GM21528 (cell line): ENCODE results near the gene PITPNM3.
"Not testable (repeated sequence)": the region's sequence is repeated elsewhere in the genome, so short reads cannot be mapped to it uniquely, and the experiment has no call there.

Source experiments
- ATAC-seq: cut with Tn5 transposase; IDR thresholded peaks from one replicate; pipeline ENCODE4 v1.9.1; 2021; ENCODE audit warnings: mild to moderate bottlenecking, moderate library complexity; ENCODE audit not compliant: unreplicated experiment, low FRiP score

PITPNM3 gene

DNA sequence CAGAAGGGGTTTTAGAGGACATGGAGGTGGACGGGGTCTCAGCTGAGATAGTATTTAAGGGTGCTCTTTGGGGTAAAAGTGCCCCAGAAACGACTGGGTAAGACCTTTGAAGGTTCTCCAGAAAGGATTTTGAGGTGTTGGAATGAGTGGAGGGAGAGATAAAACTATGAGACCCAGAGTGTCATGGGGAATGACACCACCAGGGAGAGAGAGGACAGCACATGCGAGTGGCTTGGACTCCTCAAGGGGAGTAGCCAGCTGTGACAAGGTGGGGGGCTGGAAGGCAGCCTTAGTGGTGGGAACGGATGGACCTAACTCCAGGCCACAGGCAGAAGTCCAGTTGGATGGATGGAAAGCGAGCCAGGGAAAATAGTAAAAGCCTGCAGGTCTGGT lies 19.2 kb upstream of the PITPNM3 start:
- no peak for ATAC-seq

DNA sequence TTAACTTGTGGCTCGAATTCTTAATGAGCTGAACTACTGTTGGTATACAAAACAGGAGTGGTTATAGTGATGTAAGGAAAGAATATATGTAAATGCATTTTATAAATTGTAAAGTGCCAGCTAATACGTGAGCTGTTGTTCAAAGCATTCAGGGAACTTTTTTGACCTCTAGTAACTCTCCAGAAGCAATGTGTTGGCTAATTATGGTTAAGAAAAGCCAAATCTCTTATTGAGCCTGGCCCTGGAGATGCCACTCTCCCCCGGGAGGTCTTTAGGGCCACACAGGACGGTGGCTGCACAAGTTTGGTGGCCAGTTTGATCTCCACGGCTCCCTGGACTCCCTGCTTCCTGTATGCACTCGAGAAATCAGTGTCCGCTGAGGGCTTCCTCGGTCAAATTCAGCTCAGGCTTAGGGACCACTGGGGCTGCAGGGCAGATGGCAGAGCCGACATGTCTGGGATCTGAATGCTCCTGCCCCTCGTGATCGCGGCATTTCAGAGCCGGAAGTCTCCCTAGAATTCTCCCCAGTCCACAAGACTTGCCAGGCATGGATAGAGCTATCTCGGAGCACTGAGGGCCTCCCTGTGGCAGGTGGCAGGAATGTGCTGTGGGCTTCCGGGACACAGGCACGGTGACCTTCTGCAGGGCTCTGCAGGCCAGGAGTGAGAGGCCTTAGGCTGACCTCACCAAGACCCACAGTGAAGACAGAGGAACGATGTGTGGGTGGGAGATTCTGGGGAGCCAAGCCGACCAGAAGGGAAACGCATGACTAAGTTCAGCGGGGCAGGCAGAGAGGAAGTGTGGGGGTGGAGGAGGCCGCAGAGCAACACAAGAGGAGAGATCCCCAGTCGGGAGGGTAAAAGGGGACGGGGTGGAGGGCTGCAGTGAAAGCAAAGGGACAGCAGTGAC lies 18.6 kb upstream of the PITPNM3 start:
- no peak for ATAC-seq

DNA sequence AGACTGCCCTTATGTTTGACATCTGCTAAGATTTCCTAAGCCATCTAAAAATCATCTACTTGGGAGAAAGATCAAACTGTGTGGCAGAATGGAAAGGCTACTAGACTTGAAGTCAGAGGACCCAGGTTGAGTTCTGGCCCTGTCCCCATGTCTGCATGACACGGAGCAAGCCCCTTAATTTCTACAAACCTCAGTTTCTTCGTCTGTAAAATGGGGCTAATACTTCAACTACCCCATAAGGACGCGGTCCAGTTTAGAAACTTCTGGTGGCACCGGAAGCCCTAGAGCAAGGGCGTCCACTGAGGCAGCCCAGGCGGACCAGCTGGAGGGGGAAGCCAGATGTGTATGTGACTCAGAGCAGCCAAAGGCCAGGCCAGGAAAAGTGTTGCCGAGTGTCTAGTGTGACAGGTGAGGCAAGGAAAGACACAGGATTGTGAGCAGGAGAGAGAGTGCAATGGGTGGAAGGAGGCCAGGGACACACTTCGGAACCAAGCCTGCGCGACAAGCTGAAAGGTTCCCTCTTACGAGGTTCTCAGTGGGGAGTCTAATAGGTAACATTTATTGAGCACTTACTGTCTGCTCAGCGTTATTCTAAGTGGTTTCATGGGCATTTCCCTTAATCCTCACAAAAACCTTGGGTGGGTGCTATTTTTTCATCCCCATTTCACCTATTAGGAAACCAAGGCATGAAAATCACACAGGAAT lies 17.8 kb upstream of the PITPNM3 start:
- no peak for ATAC-seq

DNA sequence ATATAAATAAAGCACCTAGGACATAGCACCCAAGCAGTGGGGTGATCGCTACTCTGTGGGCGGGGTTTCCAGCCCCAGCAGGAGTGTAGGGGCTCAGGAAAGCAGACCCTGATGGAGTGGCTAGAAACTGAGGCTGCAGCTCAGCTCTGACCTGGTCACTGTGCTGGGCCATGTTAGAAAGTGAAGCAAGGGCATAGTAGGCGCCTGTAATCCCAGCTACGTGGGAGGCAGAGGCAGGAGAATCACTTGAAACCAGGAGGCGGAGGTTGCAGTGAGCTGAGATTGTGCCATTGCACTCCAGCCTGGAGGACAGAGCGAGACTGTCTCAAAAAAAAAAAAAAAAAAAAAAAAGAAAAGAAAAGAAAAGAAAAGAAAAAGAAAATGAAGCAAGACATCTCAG lies 17.1 kb upstream of the PITPNM3 start:
- not testable (repeated sequence) for ATAC-seq

DNA sequence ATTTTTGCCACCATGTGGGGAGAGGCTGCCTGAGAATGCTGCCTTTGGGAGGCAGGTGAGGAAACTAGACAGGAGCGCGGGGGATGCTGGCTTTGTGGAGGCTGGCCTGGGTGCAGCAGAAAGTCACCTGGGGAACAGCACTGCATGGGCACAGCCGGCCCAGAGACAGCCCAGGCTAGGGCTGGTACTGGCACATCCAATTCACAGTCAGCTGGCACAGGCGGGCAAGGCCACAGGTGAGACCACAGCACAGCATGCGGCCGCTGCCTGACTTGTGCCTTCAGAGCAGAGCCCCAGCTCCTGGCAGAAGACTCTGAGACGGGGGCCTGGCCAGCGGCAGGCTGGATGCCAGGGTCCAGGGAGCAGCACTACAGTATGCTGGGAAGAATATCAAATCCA lies 16.6 kb upstream of the PITPNM3 start:
- ATAC-seq, result no peak

DNA sequence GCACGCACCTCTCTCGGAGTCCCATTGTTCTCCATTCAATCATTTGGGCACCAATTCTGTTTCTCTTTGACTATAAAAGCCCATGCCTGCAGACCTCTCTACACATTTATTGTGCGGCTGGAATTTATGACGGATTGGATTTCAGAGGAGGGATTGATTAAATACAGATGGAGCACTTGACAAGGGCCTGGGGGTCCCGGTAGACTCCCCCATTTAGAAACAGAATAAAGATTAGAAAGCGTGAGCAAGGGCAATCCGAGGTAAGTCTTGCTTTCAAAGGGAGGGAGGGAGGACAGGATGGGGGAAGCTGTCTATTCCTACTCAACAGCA lies 15.1 kb upstream of the PITPNM3 start:
- no peak for ATAC-seq

DNA sequence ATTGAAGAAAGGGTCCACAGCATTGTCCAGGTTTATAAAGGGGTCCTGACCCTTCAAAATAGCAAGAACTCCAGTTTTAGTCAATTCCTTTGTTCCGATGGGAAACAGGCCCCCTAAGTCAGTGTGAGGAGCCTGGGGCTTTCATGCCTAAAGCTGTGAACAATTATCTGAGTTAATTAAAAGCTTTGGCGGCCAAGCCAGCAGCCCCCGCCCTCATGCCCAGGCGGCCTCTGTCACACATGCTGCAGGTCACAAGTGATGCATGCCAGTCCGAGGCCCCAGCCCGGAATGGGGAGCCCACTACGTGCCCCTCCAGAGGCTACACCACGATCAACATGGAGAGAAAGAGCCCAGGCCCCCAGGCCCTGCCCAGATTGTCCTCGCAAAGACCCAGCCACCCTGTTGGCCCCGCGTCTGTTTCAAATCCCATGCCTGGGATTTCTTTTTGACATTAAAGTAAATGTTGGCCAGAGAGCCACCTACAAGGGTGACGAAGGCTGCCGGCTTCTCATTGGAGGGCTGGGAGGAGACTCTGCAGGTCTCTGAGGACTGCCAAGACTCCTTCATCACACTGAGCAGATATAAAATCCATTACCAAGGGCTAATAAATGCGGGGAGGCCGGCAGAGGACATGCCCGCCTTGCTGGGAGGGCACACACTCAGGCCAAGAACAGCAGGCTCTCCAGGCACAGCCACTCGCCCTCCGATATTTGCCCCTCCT lies 14.5 kb upstream of the PITPNM3 start:
- ATAC-seq, result no peak

DNA sequence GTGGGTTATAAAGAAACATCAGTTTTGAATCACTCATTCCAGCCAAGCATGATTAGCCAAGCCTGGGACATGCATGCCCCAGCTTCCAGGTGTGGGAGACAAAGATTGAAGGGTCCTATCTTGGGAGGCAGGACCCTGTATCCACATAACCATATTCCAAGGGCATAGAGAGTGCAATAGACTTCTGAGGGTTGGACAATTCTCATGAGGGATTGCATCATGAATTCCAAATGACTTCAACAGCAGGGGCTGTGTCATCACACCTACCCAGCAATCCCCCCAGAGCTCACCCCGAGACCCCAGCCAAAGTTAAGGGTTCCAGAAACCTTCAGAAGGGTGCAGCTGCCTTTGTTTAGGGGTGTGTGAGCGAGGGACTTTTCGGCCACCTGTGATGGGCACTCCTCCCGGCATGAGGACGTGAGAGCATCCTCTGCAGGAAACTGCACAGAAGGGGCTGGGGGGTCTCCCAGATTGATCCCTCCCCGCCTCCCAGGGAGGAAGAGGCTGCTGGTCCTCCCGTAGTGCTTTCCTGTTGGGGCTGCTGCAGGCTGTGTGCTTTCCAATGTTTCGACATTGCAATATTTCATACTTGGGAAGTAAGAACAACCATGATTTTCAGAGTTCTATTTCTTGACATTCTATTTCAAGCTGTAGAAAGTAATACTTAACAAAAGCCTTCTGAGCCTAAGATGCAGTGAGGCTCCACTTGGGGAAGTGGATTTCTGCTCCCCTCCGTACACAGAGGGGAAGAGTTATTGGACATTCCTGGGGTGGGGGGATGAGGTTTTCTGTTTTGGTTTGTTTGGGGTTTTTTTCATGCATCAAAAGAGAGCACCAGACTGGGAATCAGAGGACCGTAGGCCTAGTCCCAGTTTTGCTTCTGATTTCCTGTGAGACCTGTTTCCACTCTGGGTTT lies 13.3 kb upstream of the PITPNM3 start:
- no peak for ATAC-seq

DNA sequence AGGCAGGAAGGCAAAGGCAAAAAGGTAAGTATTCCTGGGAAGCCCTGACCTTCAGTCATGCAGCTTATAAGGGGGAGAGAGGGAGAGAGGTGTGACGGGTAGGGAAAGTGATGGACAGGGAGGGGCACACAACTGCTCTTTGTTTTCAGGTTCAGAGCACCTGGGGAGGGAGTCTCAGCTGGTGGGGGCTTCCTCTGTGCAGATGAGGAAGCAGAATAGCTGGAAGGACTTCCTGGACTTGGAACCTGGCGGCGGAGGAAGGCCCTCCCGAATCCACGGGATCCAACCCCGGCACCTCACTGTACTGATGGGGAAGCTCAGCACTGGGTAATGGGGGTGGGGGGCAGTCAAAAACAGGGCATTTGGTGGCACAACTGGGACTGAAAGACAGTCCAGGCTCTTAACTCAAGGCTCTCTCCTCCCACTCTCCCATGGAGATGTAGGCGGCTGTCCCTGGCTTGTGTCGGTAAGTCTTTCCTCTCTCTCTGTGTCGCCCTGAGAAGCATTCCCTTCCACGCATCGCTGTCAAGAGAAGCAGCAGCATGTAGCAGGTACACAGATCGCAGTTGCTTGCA lies 11.9 kb upstream of the PITPNM3 start:
- ATAC-seq, result no peak

DNA sequence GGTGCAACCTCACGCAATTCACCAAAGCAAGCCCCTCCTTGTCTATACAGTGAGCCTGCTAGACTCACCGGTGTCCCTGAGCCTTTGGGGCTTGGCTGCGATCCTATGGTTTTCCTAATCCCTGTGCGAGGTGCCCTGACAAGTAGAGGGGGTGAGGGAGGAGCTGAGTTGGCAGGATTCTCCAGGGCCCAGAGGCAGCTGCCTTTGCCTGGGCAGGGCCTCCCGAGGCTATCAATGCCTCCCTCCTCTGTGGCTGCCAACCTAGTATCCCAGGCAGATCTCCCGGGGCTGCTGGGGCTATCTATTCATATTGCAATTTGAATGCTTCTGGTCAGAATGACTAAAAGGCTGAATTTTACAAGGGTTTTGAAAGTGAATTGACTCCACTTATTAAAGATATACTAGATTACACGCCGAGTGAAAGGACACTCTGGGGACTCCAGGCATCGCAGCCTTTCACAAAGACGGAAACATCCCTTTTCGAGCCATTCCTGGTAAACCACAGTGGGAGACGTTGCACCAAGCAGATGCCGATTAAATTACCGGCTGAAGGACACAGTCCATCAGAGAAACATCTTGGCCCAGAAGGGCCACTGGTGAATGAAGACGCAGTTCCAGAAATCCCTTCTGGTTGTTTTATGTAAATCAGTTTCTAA lies 11.3 kb upstream of the PITPNM3 start:
- no peak for ATAC-seq

DNA sequence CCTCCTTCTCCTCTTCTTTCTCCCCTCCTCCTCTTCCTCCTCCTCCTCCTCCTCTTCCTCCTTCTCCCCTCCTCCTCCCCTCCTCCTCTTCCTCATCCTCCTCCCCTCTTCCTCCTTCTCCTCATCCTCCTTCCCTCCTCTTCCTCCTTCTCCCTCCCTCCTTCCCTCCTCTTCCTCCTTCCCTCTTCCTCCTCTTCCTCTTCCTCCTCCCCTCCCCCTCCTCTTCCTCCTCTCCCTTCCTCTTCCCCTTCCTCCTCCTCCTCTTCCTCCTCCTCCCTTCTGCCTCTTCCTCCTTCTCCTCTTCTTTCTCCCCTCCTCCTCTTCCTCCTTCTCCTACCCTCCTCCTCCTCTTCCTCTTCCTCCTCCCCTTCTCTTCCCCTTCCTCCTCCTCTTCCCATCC lies 5.1 kb upstream of the PITPNM3 start:
- no peak for ATAC-seq

DNA sequence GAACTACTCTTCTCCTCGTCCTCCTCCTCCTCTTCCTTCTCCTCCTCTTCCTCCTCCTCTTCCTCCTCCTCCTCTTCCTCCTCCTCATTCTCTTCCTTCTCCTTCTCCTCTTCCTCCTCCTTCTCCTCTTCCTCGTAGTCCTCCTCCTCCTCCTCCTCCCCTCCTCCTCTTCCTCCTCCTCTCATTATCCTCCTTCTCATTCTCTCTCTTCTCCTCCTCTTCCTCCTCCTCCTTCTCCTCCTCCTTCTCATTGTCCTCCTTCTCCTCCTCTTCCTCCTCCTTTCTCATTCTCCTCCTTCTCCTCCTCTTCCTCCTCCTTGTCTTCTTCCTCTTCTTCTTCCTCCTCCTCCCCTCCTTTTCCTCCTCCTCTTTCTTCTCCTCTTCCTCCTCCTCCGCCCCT lies 4.1 kb upstream of the PITPNM3 start:
- no peak for ATAC-seq

DNA sequence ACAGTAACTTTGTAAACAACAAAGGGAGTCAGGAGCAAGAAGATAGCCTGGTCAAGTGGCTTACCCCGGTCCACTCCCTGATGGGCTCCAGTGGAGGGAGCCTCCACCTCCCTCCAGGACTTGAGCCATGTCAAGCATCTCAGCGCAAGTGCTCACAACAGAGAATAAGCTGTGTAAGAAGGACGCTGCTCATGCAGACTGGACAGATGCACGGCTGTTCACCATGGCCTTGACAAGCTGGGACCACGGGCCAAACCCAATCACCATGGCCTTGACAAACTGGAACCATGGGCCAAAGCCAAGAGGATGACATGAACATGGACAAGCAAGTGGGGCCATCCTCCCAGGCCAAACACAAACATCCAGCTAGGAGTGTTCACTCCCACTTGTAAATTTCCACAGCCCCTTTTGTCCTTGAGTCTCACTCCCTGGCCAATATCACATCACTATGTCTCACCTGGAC lies 3.4 kb upstream of the PITPNM3 start:
- no peak for ATAC-seq

DNA sequence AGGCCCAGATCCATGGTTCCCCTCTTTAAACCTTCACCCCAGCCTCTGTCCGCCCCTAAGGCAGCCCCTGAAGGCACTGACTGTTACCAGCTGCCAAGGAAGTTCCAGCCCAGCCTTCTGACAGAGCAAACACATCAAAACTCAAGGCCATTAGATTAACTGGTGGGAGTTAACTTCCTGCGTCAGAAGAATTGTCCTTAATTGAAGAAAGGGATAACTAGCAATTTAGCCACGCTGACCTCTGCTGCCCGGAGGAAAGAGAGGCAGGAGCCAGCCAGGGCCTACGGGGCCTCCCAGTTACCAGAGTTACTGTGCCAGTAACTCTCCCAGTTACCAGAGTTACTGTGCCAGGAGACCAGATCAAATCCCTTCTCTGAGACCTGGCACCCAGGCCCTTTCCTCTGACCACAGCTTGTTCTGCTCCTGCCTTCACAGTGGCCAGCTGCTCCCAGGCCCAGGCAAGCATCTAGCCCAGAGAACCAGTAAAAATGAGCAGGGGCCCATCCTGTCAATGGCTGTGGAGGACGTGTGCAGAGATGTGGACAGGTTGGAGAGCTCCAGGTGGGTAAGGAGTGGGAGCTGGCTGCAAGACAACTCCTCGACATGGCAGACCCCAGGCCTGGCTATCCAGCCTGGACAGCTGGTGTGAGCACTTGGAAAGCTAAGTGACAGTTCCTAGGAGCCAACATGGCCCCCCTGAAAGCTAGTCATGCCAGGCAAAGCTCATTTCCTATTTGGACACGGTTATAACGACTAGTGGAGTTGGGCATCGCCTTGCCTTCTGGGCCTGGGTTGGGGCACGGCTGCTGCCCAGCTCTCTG lies 2.8 kb upstream of the PITPNM3 start:
- no peak for ATAC-seq

DNA sequence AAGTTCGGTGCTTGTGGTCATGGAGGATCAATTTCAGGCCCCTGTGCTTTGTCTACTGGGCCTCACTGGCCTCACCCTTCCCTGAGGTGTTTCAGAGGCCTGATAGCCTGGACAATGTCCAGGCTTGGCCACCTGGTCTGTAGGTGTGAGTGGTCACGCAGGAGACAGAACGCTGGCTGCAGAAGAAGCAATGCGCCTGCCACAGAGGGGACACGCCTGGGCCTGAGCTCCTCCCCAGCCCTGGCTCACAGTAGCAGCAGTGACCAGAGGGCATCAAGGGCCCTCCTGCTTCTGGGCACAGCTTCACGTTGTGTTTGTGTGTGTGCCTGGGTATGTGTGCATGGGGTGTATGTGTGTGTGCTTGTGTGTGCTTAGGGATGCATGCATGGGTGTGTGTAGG lies 1.9 kb upstream of the PITPNM3 start:
- ATAC-seq, result no peak

DNA sequence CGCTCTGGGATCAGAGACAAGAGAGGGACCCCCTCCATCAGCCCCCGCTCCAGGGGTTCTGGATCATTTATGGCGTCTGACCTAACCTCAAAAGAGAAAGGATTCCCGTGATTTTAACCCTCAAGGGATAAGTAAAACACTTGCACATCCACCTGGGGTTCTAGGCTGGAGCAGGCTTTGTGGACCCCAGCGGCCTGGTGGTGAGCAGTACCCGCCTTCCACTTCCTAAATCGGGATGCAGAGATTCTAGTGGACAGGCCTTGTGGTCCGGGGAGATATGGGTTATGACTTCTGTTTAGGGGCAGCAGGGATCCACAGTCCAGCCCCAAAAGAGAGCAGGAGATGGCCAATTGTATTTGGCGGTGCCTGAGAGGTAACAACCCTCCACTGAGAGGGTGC lies 684 bp upstream of the PITPNM3 start:
- ATAC-seq, result no peak

DNA sequence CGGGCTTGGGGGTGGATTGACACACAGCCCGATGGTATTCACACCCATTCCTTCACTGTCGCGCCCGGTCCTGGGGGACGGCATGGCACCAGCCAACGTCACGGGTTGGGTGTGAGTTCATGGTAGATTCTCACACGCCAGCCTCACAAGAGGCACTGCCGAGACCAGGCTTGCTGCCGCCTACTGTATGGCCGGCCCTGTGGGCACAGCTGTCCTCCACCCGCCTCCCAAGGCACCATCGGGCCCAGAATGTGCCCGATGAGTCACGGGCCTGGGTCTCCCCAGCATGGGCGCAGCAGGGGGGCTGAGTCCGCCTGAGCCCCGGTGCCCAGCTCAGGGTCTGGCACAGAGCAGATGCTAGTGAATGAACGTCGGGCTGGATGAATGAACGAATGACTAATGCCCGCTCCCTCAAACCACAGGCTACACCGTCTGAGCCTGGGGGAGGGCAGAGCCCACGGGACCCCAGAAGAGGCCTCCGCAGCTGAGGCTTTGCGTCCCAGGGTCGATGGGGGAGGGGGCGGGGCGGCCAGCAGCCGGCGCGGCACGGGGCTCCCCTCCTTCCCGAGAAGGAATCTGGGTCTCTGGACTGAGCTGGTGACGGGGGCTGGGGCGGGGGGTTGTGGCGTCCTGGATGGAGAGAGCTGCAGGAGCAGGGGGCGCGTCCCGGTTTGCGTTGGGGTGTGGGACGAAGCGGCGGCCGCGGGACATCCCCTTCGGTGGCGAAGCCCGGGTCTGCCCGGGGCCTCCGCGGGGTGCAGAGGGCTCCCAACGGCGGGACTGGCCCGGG lies 829 bp downstream of the PITPNM3 start:
- no peak for ATAC-seq

DNA sequence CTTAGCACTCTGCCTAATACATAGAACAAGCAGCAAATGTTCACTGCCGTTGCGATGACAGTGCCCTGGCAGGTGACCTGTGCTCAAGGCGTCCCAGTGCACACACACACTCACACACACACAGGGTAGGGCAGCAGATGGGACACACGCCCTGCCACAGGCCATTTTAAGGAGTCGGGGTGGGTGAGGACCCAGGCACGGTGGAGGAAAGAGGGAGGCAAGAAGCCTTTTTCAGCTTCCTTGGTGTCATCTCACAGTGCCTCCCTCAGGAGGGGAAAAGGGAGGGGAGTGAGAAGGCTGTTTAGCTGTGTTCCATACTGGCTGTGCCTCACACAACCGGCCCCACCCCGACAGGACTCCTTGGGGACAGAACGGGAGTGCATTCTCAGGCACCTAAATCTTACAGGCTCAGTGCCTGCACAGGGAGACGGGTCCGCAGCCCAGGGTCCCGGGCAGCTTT lies 1.5 kb downstream of the PITPNM3 start:
- no peak for ATAC-seq
